Mucosa of descending colon (tissue), 3 donors: ENCODE data around the gene GNB1L. TPM values are rescaled to one million over a fixed set of nuclear protein-coding genes. Genes with fewer than 3 reads are reported as not detected.

ENCODE experiments used
- ATAC-seq: fragments of 200-7000 bp; cut with Tn5 transposase; one replicate; pipeline ENCODE4 v1.9.1; 2020; ENCODE audit warnings: mild to moderate bottlenecking, moderate library complexity
- DNase-seq, 3 donors: peaks; one replicate each; pipeline ENCODE4 v3.0.0-alpha.2; 2020
- H3K36me3 ChIP-seq: fragments of 200-600 bp; one replicate; pipeline ENCODE4 v1.8.0; 2021; ENCODE audit warnings: low read depth, mild to moderate bottlenecking
- H3K4me1 ChIP-seq: fragments of 200-600 bp; one replicate; pipeline ENCODE4 v1.8.0; 2021; ENCODE audit warnings: low read depth, mild to moderate bottlenecking
- H3K4me3 ChIP-seq: fragments of 200-600 bp; one replicate; pipeline ENCODE4 v1.8.0; 2021; ENCODE audit warnings: mild to moderate bottlenecking
- H3K9me3 ChIP-seq: fragments of 200-600 bp; one replicate; pipeline ENCODE4 v1.8.0; 2021; ENCODE audit warnings: mild to moderate bottlenecking
- CTCF ChIP-seq: fragments of 200-600 bp; IDR thresholded peaks from one replicate; pipeline ENCODE4 v1.8.0; 2022; ENCODE audit warnings: antibody characterized with exemption, mild to moderate bottlenecking
- intact Hi-C, 2 donors: fragments of 100-400 bp; cut with DNase I in 1 of 2; cut with micrococcal nuclease in 1 of 2; formaldehyde crosslinking; loops; one replicate each; pipeline versions ENCODE4 v1.11.0 to v1.11.1; 2022; cut with DNase I, micrococcal nuclease
- total RNA-seq, 3 donors: library from RNA; stranded (reverse); fragmentation: NEBNext Ultra II Directional in 2 of 3; extraction: Animal tissue kit (Norgen Biotek cat#: 25700) in 2 of 3; gene quantifications; one replicate each; pipeline versions ENCODE4 v1.2.1 to v1.2.4, GENCODE V29; 2021 to 2023
- donor health status: DM: no; HTN: no; CAD: no; lungs with moderate emphysema.
- donor health status: DM: no; HTN: no; CAD: no.
- donor health status: DM: no; HTN: yes; CAD: no.

The GNB1L gene
- total RNA-seq, 3 donors from 2014 or later = 2.7 to 4.7 (median 3.4) TPM

GRCh38 chr22:19763458-19764298 is 91.0 kb downstream of the GNB1L start:
- H3K36me3 ChIP-seq = no peaks in the 10 kb centered on the region
- no peaks in the 10 kb centered on the region for H3K9me3 ChIP-seq
- ATAC-seq (no peak), DNase-seq (no peak)
- no peak for TF ChIP-seq CTCF
- H3K4me1 ChIP-seq = peaks cover 15% of the 10 kb centered on the region
- intact Hi-C loops = no loop called here
- H3K4me3 ChIP-seq = no peak overlapping the region

- H3K9me3 ChIP-seq = no peaks in the 10 kb centered on the region
- intact Hi-C loops = no loop called here
- DNase-seq = no peak
- no peak overlapping the region for H3K4me3 ChIP-seq
- no peak for ATAC-seq
- peaks cover 15% of the 10 kb centered on the region for H3K4me1 ChIP-seq
- H3K36me3 ChIP-seq = no peaks in the 10 kb centered on the region
- TF ChIP-seq CTCF = no peak
Observed at GRCh38 chr22:19762568-19763457, 91.9 kb downstream of the GNB1L start.

- intact Hi-C loops = no loop called here
- no peak for DNase-seq
- no peak overlapping the region for H3K4me3 ChIP-seq
- H3K9me3 ChIP-seq = no peaks in the 10 kb centered on the region
- ATAC-seq = no peak
- peaks cover 13% of the 10 kb centered on the region for H3K4me1 ChIP-seq
- no peak for TF ChIP-seq CTCF
- no peaks in the 10 kb centered on the region for H3K36me3 ChIP-seq
Observed at GRCh38 chr22:19761725-19762567, 92.7 kb downstream of the GNB1L start.

- DNase-seq (no peak), ATAC-seq (no peak)
- H3K4me3 ChIP-seq = no peak overlapping the region
- intact Hi-C loops = no loop called here
- TF ChIP-seq CTCF = no peak
- H3K36me3 ChIP-seq = no peaks in the 10 kb centered on the region
- peaks cover 14% of the 10 kb centered on the region for H3K4me1 ChIP-seq
- no peaks in the 10 kb centered on the region for H3K9me3 ChIP-seq
Observed at GRCh38 chr22:19760951-19761724, 93.5 kb downstream of the GNB1L start.
